Amygdala (tissue), 56 donors: ENCODE measurements around the gene RNASE13.
"Not testable (repeated sequence)": the region's sequence is repeated elsewhere in the genome, so short reads cannot be mapped to it uniquely, and the experiment has no call there.

Source experiments
- DNase-seq, 56 donors: peaks; one replicate each; lab custom pipeline; 2025; lab: John Stamatoyannopoulos, UW

The RNASE13 gene

DNA sequence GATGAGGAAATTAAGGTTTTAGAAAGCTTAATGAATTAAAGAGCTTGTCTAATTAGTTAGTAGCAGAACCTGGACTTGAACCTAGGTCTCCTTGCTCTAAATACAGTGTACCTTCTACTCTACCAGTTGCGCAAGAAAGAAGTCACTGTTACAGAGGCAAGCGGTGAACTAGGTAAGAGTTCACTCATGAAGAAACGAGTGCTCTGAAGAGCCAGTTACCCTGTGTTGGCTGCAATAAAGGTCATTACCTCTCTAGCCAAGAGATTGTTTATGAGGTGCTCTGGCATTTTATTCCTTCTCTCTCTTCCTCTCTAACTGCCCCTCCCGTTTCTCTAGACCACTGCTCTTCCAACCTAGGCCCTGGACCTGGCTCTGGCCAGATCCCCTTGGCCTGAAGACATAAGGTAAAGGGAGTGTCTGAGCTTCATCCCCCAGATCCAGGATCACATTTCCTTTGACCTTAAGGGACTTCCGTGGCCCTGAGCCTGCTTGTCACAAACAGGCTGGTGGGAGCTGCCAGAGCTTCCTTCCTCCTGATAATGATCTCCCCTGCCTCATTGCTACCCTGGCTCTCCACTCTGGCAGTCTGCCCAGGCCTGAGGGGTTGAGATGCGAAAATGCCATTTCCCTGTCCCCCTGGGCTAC is 9.5 kb upstream of the RNASE13 start:
- DNase-seq, result no peak

DNA sequence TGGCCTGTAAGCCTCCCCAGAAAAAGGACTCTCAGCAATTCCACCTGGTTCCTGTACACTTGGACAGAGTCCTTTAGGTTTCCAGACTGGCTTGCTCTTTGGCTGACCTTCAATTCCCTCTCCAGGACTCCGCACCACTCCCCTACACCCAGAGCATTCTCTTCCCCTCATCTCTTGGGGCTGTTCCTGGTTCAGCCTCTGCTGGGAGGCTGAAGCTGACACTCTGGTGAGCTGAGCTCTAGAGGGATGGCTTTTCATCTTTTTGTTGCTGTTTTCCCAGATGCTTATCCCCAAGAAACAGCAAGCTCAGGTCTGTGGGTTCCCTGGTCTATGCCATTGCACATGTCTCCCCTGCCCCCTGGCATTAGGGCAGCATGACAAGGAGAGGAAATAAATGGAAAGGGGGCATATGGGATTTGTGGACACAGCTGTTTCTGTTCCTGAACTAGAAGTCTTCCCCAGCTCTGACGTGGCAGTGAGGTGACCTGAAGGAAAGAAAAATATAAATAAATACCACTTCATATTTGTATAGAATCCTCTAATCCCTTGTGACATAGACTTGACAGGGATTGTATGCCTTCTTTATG is 8.9 kb upstream of the RNASE13 start:
- no peak for DNase-seq

DNA sequence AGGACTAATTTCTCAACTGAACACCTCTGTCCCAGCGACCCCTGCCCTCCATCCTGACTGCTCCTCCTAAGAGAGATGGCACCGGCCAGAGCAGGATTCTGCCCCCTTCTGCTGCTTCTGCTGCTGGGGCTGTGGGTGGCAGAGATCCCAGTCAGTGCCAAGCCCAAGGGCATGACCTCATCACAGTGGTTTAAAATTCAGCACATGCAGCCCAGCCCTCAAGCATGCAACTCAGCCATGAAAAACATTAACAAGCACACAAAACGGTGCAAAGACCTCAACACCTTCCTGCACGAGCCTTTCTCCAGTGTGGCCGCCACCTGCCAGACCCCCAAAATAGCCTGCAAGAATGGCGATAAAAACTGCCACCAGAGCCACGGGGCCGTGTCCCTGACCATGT is 8.3 kb upstream of the RNASE13 start:
- peak in 46 of 56 donors; percentile 8 to 75 (median 44) for DNase-seq

DNA sequence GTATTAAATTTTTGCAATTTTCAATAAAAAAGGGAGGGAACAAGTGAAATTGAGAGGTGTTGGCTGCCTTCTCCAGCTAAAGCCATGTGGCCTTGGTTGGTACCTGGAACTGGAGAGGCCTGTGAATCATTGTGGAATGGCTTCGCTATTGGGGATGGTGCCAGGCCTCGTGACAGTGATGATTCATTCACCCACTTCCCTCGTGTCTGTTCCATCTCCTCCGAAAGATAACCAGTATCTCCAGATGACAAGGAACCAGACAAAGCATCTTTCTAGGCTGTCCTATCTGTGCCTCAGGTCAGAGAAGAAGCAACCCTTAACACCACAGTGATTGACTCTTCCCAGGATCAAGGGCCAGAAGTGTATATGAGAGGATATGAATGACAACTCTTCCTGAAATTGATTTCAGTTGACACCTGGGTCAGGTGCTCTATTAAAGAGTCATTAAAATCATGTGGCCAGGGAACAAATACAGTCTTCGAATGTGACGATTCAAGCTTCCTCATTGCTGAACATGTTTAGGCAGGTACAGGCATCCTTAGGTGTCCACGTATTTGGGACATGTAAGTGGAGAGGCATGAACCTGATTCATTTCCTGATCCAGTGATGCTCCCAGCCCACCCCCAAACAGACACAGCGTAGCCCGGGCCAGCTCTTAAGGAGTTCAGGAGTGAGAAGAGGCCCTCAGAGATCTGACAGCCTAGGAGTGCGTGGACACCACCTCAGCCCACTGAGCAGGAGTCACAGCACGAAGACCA is 7.2 kb upstream of the RNASE13 start, which contains the start of gene RNASE7:
Gene RNASE7 (plus strand): TSS at position 687 of the 758 bp plus-strand sequence. CDS start 631 bp downstream, outside the sequence.
- peak in 1 of 56 donors; percentile 35 for DNase-seq

- not testable (repeated sequence) for DNase-seq
These were observed 6.3 kb upstream of the RNASE13 start for GRCh38 chr14:21040941-21041340.

- no peak for DNase-seq
These were observed 5.8 kb upstream of the RNASE13 start for GRCh38 chr14:21040370-21040925.

DNA sequence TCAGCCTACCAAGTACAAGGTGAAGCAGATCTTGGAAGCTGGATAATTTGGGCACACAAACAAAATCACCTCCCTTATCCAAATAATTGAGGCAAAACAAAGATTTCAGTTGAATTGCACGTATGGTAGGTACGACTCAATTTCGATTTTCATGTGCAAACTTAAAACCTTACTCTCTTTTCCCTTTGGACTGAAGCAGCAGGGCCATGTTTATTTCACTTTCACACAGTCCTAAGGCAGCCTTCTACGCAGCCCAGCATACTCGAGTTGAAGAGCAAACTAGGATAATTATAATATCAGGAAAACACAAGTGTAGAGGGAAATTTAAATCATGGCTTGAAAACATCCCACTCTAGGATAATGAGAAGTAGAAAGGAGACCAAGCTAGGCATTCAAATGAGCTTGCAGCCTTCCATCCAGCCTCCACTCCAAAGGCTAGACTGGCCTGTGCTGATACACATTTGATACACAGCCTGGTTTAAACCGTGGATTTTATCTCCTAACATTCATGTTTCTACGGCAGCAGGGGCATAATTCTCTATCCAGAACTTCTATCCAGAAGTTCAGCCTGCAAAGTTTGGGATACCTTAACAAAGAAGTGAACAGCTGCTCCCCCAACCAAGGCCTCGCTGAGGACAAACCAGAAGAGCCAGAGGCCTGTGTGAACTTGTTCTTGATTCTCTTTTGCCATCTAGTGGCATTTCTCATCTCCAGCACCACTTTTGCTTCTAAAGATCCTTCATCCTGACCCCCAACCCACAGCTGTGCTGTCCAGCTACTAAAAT is 5.2 kb upstream of the RNASE13 start:
- peak in 43 of 56 donors; percentile 13 to 77 (median 37) for DNase-seq

DNA sequence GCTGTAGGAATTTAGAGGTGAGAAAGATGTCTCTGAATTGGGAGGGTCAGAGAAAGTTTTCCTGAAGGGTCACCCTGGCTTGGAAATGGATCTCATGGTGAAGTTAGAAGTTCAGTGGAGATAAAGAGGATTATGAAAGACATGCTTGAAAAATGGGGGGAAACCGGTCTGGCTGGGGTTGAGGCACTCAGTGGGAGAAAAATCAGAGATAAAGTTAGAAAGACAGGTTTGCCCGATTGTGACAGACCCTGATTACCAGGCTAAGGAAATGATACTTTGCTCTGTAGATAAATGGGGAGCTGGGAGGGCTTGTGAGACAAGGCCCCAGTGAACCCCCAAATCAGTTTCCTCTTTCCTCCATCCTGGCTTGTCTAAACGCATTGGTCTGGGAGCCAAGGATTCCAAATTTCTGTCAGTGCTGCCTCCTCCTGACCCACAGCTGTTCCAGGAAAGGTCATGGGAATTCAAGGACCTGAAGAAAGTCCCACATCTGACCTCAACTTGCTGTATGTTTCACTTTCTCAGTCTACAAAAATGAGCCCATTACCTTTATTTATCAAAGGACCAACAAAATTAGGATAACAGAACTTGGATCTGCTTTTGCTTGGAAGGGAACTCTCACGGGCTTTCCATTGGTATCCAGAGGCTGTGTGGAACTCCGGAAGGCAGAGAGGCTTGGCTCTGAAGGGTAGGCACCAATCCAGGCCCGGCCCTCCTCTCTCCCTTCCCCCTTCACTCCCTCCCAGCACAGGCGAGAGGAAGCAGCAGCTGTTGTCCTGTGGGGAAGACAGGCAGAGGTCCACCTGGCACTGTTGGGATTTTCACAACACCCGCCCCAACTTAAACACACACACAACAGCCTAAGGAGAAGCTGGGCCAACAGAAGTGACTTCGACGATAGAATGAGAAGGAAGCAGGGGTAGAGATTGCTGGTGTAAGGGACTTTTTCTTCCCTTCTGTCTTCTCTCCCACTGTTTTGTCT is 4.1 kb upstream of the RNASE13 start:
- peak in 54 of 56 donors; percentile 21 to 90 (median 73) for DNase-seq

- DNase-seq, result no peak
These were observed 2.5 kb upstream of the RNASE13 start for GRCh38 chr14:21037156-21037555.

GRCh38 chr14:21036751-21037150 is 2.1 kb upstream of the RNASE13 start:
- DNase-seq, result peak in 5 of 56 donors; percentile 6 to 24 (median 12)

- DNase-seq, result peak in 6 of 56 donors; percentile 10 to 31 (median 12)
These were observed 1.4 kb downstream of the RNASE13 start for GRCh38 chr14:21033133-21033698.

GRCh38 chr14:21032326-21033132 is 2.1 kb downstream of the RNASE13 start:
- DNase-seq, result peak in 1 of 56 donors; percentile 9

- no peak for DNase-seq
These were observed 4.1 kb downstream of the RNASE13 start for GRCh38 chr14:21030531-21030930.

- no peak for DNase-seq
These were observed 4.7 kb downstream of the RNASE13 start, which contains the start of gene TPPP2 for GRCh38 chr14:21029917-21030316. Gene TPPP2, plus strand, starts transcription at chr14:21030217. Its CDS starts 365 bp downstream, at chr14:21030582.

GRCh38 chr14:21026988-21027315 is 7.7 kb downstream of the RNASE13 start:
- peak in 3 of 56 donors; percentile 31 to 44 (median 40) for DNase-seq

DNA sequence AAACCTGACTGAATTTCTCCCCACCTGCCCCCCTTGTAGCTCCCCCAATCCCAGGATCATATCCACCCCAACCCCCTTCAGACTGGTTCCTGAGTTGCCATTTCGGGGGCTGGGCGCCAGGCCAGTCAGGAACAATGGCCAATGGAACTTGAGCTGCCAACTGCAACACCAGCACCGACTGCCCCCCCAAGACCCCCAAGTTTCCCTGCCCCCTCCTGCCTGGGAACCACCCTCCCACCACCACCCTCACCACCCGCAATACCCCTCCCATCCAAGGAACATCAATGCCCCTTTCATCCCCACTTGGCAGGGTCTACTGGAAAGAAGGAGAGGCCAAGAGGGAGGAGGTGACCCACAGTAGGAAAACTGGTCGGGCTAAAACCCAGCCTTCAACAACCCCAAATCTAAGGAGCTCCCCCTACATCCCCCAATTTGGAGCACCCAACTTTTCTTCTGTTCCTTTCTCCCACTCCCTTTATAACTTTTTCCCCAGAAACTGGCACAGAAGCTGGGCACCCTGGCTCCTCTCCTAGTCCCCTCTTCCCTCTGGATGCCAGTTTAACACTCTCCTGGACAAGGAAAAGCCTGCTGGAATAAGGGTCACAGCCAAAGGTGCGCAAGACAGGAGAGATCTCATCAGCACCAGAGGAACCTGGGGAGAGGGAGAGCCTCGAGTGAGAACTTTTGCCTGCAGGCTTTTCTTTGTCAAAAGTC is 8.2 kb downstream of the RNASE13 start:
- DNase-seq, result peak in 54 of 56 donors; percentile 43 to 93 (median 81)
